Adrenal gland (tissue), 12 donors: Measurements from ENCODE around the gene TGFA. TPM values are rescaled to one million over a fixed set of nuclear protein-coding genes. Genes with fewer than 3 reads are reported as not detected.

Source experiments
- DNase-seq, 7 donors: peaks; one replicate each; pipeline ENCODE4 v3.0.0-alpha.2; 2019 to 2020
- H3K27ac ChIP-seq, 5 donors: fragments of 200-600 bp; sonication (generic) in 4 of 5; 1 replicate in 3 of 5; 2 replicates in 2 of 5; pipeline versions ENCODE4 v1.5.1 to v1.8.0; 2016 to 2020; ENCODE audit warnings: mild to moderate bottlenecking in 1 of 5
- H3K27me3 ChIP-seq: fragments of 200-600 bp; 2 replicates; pipeline ENCODE4 v1.8.0; 2021
- H3K36me3 ChIP-seq, 2 donors: fragments of 200-600 bp; replicated peaks in 1 of 2; 1 replicate in 1 of 2; 2 replicates in 1 of 2; pipeline versions ENCODE4 v1.5.1 to v1.8.0; 2018 to 2022
- H3K4me1 ChIP-seq, 2 donors: fragments of 200-600 bp; replicated peaks in 1 of 2; 1 replicate in 1 of 2; 2 replicates in 1 of 2; pipeline versions ENCODE4 v1.5.1 to v1.8.0; 2018 to 2021
- H3K4me3 ChIP-seq, 4 donors: fragments of 200-600 bp; sonication (generic) in 3 of 4; one replicate each; pipeline ENCODE4 v1.5.1; 2016 to 2018
- H3K9me3 ChIP-seq, 3 donors: fragments of 200-600 bp; sonication (generic) in 1 of 3; replicated peaks in 1 of 3; 1 replicate in 2 of 3; 2 replicates in 1 of 3; pipeline versions ENCODE4 v1.5.1 to v1.8.0; 2016 to 2021
- POLR2A ChIP-seq, 2 donors: fragments of 450-650 bp; IDR thresholded peaks; one replicate each; pipeline ENCODE4 v1.6.1; 2017; ENCODE audit warnings: antibody characterized with exemption in 2 of 2, mild to moderate bottlenecking in 2 of 2, moderate library complexity in 1 of 2
- WGBS, 4 donors: extraction: QIAGEN DNeasy Blood & Tissue Kit in 2 of 4; methylation state at CpG; one replicate each; pipeline versions ENCODE4 v1.1.5 to v1.1.7; 2013 to 2017; 5-methylcytosine and 5-hydroxymethylcytosine counted together
- intact Hi-C, 2 donors: fragments of 100-400 bp; cut with DNase I; formaldehyde crosslinking; loops; one replicate each; pipeline versions ENCODE4 v1.14.1 to v1.15.0; 2022 to 2023
- polyA plus RNA-seq, 3 donors: library from polyadenylated mRNA; stranded (reverse); fragments of 200-250 nt in 2 of 3; fragments of 350-450 nt in 1 of 3; fragmentation: Illumina TruSeq in 1 of 3; extraction: RNeasy Lipid Tissue Mini Kit (QIAGEN cat#74804) in 1 of 3; gene quantifications; one replicate each; pipeline ENCODE4 v1.2.3, GENCODE V29; 2013 to 2014
- total RNA-seq, 9 donors: library from RNA; depleted of rRNA in 4 of 9; stranded (reverse); fragments of >200 nt in 4 of 9; fragments of 120-200 nt in 1 of 9; fragmentation: NEBNext Ultra II Directional in 1 of 9; extraction: Animal tissue kit (Norgen Biotek cat#: 25700) in 1 of 9; gene quantifications; one replicate each; pipeline versions ENCODE4 v1.1.0 to v1.2.4, GENCODE V29; 2013 to 2023
- TF ChIP-seq, protein P1 (sequence below), 6 experiments: fragments of 450-650 bp in 4 of 6; fragments of 200-600 bp in 2 of 6; sonication (generic) in 1 of 6; IDR thresholded peaks; 1 replicate in 5 of 6; 2 replicates in 1 of 6; pipeline versions ENCODE4 v1.5.1 to v1.8.0; 2016 to 2021; ENCODE audit warnings: antibody characterized with exemption in 6 of 6, mild to moderate bottlenecking in 2 of 6, moderate library complexity in 1 of 6
- donor health status: healthy with polysubstance abuse.
- donor health status: Bipolar disorder and iron deficiency.
- donor health status: DM: yes; HTN: yes; CAD: no.
- donor health status: DM: no; HTN: no; CAD: no.
- donor health status: DM: no; HTN: no; CAD: no.
- donor health status: DM: yes; HTN: yes; CAD: no.

TGFA gene
- total and polyA plus RNA-seq, 12 donors: 0.11 to 8.2 (median 0.75) TPM

DNA sequence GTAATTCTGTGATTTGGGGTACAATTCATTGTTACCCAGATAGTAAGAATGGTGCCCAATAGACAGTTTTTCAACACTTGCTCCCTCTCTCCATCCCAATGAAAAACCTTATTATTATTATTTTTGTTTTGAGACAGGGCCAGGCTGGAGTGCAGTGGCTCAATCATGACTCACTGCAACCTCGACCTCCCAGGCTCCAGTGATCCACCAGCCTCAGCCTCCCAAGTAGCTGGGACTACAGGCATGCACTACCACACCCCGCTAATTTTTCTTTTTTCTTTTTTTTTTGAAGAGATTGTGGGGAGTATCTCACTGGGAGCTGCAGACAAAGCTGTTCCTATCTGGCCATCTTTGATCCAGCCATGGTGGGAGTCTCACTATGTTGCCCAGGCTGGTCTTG is 7.2 kb downstream of the TGFA start:
- Histone ChIP-seq H3K9me3 (no peaks in the 10 kb centered on the region), H3K4me3 (no peak overlapping the region), H3K27ac (no peak overlapping the region), H3K27me3 (peaks cover 19% of the 10 kb centered on the region), H3K4me1 (no peaks in the 10 kb centered on the region), H3K36me3 (no peaks in the 10 kb centered on the region)
- TF ChIP-seq, protein P1, sequence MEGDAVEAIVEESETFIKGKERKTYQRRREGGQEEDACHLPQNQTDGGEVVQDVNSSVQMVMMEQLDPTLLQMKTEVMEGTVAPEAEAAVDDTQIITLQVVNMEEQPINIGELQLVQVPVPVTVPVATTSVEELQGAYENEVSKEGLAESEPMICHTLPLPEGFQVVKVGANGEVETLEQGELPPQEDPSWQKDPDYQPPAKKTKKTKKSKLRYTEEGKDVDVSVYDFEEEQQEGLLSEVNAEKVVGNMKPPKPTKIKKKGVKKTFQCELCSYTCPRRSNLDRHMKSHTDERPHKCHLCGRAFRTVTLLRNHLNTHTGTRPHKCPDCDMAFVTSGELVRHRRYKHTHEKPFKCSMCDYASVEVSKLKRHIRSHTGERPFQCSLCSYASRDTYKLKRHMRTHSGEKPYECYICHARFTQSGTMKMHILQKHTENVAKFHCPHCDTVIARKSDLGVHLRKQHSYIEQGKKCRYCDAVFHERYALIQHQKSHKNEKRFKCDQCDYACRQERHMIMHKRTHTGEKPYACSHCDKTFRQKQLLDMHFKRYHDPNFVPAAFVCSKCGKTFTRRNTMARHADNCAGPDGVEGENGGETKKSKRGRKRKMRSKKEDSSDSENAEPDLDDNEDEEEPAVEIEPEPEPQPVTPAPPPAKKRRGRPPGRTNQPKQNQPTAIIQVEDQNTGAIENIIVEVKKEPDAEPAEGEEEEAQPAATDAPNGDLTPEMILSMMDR (IDR thresholded peaks at IDR 0.05): no peak
- no peak for TF ChIP-seq POLR2A (IDR thresholded peaks at IDR 0.05)
- intact Hi-C loops: no loop called here
- DNase-seq: no peak
- WGBS, 4 donors: 52 to 69% (median 64%) methylated on average over 2 of the region's 2 CpGs

DNA sequence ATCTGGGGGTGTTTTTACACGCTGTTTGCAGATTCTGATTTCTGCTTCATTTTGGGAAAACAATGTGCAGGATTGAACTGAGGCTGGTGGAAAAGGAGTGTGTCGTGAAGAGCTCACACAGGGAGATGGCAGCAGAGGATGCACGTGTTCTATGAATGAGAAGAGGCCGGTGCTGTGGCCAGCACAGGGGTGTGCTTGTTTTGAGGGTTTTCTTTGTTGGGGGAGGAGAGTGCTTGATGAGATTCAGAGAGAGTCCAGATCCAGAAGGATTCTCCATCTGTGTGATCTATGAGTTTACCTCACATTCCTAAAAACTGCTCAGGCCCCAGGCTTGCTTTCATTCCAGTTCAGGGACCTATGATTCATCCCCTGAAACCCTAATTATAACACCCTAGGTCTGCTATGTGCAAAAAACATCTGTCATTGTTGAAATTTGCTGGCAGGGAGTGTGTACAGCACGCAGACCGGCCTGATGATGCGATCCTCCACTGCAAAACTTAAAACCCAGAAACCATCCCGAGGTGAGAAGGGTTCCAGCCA is 12.1 kb downstream of the TGFA start:
- Histone ChIP-seq H3K36me3 (no peaks in the 10 kb centered on the region), H3K9me3 (peaks cover 0 to 4% (median 0%) of the 10 kb centered on the region in 3 donors), H3K4me3 (no peak overlapping the region), H3K27me3 (peaks cover 4% of the 10 kb centered on the region), H3K4me1 (no peaks in the 10 kb centered on the region), H3K27ac (no peak overlapping the region)
- DNase-seq: no peak
- intact Hi-C loops: no loop called here
- no peak for TF ChIP-seq POLR2A (IDR thresholded peaks at IDR 0.05)
- TF ChIP-seq, protein P1 (IDR thresholded peaks at IDR 0.05): no peak
- 53 to 58% (median 57%) methylated on average over 8 of the region's 8 CpGs for WGBS, 4 donors

DNA sequence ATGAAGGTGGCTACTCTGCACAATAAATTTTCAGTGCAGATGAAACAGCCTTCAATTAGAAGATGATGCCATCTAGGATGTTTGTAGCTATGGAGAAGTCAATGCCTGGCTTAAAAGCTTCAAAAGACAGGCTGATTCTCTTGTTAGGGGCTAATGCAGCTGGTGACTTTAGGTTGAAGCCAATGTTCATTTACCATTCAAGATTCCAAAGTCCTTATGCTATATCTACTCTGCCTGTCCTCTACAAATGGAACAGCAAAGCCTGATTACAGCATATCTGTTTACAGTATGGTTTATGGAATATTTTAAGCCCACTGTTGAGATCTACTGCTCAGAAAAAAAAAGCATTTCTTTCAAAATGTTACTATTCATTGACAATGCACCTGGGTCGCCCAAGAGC is 15.8 kb downstream of the TGFA start:
- TF ChIP-seq POLR2A (IDR thresholded peaks at IDR 0.05): no peak
- TF ChIP-seq, protein P1 (IDR thresholded peaks at IDR 0.05): no peak
- no peaks in the 10 kb centered on the region for H3K27me3 ChIP-seq
- no peaks in the 10 kb centered on the region for H3K36me3 ChIP-seq
- intact Hi-C loops: no loop called here
- H3K27ac ChIP-seq: no peak overlapping the region
- no peaks in the 10 kb centered on the region for H3K4me1 ChIP-seq
- WGBS, 4 donors: 74 to 84% (median 77%) methylated on average over 1 of the region's 1 CpG
- H3K9me3 ChIP-seq: peaks cover 0 to 4% (median 0%) of the 10 kb centered on the region in 3 donors
- DNase-seq: no peak
- H3K4me3 ChIP-seq: no peak overlapping the region

DNA sequence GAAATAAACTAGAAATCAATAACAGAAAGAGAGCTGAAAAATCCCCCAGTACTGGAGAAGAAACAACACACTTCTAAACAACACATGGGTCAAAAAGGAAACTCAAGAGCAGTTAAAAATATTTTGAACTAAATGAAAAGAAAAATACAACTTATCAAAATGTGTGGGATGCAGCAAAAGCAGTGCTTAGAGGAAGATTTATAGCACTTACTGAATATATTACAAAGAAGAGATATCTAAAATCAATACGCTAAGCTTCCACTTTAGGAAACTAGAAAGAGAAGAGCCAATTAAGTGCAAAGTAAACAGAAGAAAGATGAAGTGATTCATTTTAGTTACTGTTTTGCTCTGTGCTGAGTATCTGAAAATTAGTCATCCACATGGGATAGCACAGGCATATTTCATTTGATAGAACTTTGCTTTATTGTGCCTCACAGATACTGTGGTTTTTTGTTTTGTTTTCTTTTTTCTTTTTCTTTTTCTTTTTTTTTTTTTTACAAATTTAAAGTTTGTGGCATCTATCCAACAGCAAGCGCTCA is 17.0 kb downstream of the TGFA start:
- Histone ChIP-seq H3K4me1 (no peaks in the 10 kb centered on the region), H3K4me3 (no peak overlapping the region), H3K36me3 (no peaks in the 10 kb centered on the region), H3K27me3 (no peaks in the 10 kb centered on the region), H3K9me3 (peaks cover 0 to 4% (median 0%) of the 10 kb centered on the region in 3 donors), H3K27ac (no peak overlapping the region)
- TF ChIP-seq POLR2A (IDR thresholded peaks at IDR 0.05): no peak
- TF ChIP-seq, protein P1 (IDR thresholded peaks at IDR 0.05): no peak
- 89 to 98% (median 96%) methylated on average over 2 of the region's 2 CpGs for WGBS, 4 donors
- intact Hi-C loops: no loop called here
- no peak for DNase-seq
